Bone marrow (tissue), 2 donors: ENCODE measurements around the gene STK40.

Experiments used
- DNase-seq, 2 donors: peaks; one replicate each; lab custom pipeline; 2025; lab: John Stamatoyannopoulos, UW

Gene STK40

DNA sequence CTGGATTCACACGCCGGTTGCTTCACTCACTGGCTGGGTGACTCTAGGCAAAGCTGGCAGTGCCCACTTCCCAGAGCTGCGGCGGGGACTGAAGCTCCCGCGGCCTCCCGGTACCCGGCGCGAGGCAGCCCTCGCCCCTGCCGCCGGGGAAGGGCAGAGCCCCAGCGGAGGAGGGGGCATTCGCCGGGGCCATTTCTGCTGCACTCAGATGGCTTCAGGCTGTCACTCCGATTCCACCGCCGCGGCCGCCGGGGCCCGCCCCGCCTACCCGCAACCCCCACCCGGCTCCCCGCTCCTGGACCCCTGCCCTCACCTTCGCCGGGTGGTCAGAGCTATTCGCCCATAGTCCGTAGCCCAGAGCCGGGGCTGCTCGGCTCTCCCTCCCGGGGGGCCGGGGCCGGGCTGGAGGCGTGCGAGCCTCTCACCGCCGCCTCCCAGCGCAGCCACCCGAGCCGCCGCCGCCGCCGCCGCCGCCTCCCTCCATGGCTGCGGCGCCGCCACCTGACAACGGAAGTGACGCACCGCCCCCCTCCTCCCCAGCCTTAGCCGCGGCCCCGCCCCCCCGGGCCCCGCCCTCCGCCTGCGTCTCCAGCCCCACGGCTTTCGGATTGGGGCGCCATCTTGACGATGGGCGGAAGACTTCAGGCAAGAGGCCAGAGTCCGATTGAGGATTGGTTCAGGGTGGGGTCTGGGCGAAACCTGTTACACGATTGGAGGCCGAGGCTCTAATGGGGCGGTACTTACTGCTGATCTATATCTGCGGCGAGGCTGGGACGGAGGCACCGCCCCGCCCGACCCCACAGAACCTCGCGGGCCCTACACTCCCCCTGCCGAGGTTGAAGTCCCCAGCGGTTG is at the start of gene STK40:
TSS of gene STK40 (minus strand) at position 515 of the 855 bp plus-strand sequence. CDS start 24,592 bp downstream, outside the sequence.
- peak; percentile 92 to 98 for DNase-seq

DNA sequence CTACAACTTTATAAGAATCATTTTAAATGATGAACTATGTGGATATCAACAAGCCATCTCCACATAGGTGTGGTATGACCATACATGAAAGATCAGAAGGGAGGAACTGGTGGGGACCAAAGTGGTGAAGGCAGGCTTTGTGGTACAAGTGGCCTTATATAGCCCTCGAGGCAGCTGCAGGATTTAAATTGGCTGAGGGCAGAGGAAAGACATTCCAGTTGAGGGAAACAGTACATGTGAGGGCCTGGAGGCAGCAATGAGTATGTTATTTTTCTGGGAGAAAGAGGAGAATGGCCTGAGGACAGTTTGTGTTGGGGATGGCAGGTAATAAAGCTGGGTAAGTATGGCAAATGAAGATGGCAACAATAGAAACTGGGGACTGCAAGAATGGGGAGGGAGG is 47.4 kb upstream of the STK40 start:
- DNase-seq: no peak

- DNase-seq: no peak
These were observed 46.9 kb upstream of the STK40 start for GRCh38 chr1:36432616-36433015.

GRCh38 chr1:36425791-36426190 is 40.1 kb upstream of the STK40 start:
- DNase-seq: no peak

DNA sequence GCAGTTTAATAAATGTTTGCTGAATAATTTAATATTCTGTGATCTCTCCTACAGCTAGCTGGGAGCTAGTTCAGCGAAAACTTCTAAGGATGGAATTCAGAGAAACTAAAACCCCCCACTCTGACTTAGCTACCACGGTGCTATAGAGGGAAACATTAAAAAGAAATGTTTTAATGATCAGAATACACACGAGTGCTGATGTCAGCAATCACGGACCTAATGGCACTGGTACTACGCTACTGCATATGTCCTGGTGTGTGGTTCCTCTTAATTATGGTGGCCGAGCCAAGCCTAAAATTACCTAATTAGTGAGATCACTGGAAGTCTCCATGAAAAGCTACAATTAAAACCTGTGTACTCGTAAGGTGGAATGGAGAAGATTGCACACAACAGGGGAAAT is 35.9 kb upstream of the STK40 start:
- no peak for DNase-seq

DNA sequence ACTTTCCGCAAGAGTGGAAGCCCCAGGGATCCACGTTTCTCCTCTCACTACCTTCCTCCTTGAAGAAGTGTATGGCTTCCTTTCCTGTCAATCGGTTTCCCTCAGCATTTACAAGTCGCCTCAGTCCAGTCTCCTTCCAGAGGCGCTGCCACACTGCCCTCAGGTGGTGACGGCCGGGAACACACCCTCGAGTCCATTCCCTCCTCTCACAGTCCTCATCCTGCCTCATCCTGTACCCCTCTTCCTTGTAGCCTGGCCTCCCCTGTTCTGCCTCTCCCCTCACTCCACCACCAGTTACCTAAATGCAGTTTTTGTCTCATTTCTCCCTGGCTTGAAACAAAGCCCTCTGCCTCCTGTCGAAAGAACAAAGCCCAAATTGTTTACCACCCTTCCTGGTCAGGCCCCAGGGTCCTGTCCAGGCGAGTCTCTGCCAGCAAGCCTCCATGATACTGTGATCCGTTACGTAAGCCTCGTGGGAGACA is 35.2 kb upstream of the STK40 start:
- DNase-seq: peak; percentile 63 to 83

DNA sequence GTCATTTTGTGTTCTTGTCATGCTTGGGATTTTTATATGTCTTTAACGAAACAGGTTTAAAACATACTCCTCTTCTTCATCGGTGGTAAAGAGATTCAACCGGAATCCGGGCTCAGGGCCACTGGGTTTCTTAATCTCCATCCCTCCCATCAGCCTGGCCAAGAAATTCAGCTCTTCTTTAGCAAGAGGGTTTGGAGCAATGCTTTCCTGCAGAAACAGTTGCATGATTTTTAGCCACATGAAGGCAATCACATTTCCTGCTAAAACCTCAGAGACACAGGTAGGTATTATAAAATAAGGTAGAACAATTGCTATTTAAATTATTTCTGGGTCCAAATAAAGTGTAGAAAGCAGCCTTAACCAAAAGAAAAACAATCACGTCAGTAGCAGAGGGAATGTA is 34.7 kb upstream of the STK40 start:
- no peak for DNase-seq

GRCh38 chr1:36419569-36419968 is 33.8 kb upstream of the STK40 start:
- DNase-seq: no peak

DNA sequence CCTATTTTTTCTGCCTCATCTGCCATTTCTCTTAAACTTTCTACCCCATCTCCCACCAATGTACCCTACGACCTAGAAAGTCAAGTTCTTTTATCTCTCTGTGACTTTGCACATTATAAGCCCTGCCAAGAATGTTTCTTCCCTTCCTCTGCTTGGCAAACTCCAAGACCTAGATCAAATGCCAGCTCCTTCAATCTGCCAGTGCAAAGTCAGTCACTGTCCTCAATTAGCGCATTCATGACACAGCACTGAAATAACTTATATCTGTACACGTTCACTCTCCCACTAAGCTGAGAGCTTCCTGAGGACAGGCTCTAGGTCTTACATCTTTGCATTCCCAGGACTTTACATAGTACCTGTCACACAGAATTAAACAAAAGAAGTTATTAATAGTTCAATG is 33.4 kb upstream of the STK40 start:
- DNase-seq: no peak

DNA sequence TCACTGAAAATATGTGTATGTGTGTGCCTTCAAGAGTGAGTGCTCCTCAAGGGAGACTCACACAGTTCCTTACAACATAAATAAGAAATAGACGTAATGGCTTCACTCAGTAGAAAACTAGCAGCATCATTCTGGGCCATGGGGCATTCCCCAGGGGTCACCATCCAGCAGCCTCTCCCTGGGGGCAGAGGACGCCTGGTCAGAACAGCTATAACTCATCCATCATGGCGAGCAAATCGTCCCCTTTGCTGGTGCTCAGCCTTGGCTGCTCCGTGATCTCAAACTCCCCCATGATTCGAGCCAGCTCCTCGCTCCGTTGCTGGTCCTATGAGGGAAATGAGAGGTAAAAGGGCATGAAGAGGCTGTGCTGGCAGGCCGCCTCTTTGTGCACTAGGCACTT is 32.2 kb upstream of the STK40 start:
- DNase-seq: no peak

GRCh38 chr1:36415661-36416326 is 30.1 kb upstream of the STK40 start:
- no peak for DNase-seq

DNA sequence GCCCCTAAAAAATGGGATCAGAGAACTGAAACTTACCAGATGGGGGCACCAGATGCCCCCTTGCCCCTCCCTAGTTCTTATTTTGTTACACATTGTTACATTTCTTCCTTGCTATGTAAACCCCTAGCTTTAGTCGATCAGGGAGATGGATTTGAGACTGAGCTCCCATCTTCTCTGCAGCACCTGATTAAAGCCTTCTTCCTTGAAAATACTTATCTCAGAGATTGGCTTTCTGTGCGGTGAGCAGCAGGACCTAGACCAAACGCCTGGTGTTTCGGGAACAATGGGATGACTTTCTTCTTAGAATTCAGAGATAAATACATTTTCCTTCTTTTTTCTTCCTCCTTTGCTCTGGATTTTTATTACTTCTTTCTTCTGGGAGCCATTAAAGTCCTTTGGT is 28.7 kb upstream of the STK40 start:
- no peak for DNase-seq

- no peak for DNase-seq
These were observed 26.2 kb upstream of the STK40 start for GRCh38 chr1:36411674-36412648.

DNA sequence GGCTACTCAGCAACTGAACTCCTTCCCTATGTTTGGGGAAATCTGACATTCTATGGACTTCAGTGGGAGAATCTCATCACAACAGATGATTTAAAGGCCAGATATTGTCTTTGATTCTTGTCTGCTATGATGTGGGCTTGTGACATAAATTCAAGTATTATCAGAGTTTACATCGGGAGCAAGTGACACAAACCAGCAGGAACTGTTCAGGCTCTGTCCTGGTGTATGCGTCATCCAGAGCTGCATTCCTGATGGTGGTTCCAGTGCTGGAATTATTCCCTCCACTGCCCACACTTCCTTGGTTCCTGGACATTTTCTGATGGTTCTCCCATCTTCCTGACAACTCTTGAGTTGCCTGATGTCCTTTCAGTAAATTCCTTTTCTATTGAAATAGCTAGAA is 22.8 kb upstream of the STK40 start:
- no peak for DNase-seq

DNA sequence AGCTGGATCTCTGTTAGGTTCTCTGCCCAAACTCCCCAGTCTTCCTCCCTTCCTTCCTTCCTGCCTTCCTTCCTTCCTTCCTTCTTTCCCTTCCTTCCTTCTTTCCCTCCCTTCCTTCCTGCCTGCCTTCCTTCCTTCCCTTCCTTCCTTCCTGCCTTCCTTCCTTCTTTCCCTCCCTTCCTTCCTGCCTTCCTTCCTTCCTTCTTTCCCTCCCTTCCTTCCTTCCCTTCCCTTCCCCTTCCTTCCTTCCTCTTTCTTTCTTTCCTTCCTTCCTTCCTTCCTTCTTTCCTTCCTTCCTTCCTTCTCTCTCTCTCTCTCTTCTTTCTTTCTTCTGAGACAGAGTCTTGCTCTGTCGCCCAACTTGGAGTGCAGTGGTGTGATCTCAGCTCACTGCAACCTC is 20.7 kb upstream of the STK40 start:
- no peak for DNase-seq

DNA sequence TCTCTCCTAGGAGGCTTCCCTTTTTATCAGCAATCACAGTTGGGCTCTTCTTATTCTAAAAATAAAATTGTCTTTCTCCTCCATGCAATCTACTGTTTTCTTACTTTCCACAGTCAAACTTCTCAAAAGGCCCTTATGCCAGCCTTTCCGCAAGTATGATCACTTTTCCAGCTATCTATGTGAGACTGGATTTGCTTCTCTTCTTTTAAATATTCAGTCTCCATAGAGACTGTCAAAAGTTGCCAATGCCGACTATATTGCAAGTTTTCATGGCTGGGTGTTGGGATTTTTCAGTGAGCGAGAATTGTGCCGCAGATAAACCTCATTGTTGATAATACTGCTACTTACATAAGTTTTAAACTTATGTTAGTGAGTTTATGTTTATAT is 16.8 kb upstream of the STK40 start:
- DNase-seq: no peak

DNA sequence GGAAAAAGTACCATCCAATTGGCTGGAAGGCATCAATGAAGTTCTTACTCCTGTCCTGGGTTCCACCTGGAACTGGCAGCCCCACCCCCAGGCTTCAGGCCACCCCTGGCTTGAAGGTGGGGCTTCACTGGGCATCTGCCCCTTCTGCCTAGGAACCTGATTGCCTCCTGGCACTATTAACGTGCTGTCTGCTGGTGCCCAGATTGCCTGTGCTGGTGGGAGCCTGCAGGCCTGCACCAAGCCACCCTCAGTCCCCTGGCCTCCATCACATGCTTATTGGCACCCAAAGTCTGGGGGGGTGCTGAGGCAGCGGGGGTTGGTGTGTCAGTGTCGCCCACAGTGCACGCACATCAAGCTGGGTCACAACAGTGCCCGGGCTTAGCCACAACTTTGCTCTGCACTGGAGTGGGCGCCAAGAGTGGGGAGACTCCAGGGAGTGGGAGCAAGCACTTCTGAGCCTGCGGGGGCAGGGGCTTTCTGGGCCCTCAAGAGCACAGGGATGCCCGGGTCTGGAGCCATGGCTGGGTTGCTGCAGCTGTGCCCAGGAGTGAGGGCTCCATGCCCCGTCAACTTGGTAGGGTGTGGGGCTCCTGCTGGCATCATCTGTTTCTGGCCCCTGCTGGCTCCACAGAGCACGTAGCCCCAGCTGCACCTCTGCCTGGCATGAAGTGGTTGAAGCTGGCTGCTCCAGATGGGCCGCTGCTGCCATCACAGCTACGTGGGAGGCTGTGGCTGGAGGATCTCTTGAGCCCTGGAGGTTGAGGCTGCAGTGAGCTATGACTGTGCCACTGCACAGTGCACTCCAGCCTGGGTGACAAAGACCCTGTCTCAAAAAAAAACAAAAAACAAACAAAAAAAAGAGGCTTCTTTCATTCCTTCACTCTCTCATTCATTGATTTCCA is 16.1 kb upstream of the STK40 start:
- DNase-seq: no peak

- peak in 1 of 2 donors; percentile 45 for DNase-seq
These were observed 15.3 kb upstream of the STK40 start for GRCh38 chr1:36400825-36401601.

GRCh38 chr1:36400514-36400824 is 14.7 kb upstream of the STK40 start:
- DNase-seq: no peak

GRCh38 chr1:36398370-36398977 is 12.8 kb upstream of the STK40 start:
- DNase-seq: no peak
